Esophagus muscularis mucosa (tissue), 4 donors: Measurements from ENCODE around the gene UBTF. TPM values are rescaled to one million over a fixed set of nuclear protein-coding genes. Genes with fewer than 3 reads are reported as not detected.

Source experiments
- DNase-seq: peaks from one replicate; pipeline ENCODE4 v3.0.0-alpha.2; 2017; ENCODE audit errors: extremely low spot score
- H3K27ac ChIP-seq, 4 donors: fragments of 200-600 bp; sonication (generic); replicated peaks in 1 of 4; 1 replicate in 3 of 4; 2 replicates in 1 of 4; pipeline ENCODE4 v1.5.1; 2016 to 2019; ENCODE audit warnings: mild to moderate bottlenecking in 1 of 4
- H3K27me3 ChIP-seq, 4 donors: fragments of 200-600 bp; sonication (generic); one replicate each; pipeline versions ENCODE4 v1.5.1 to v1.6.0; 2016 to 2019
- H3K36me3 ChIP-seq, 4 donors: fragments of 200-600 bp; sonication (generic); one replicate each; pipeline ENCODE4 v1.5.1; 2016 to 2019
- H3K4me1 ChIP-seq, 4 donors: fragments of 200-600 bp; sonication (generic); one replicate each; pipeline ENCODE4 v1.5.1; 2016 to 2019
- H3K4me3 ChIP-seq, 4 donors: fragments of 200-600 bp; sonication (generic); 1 replicate in 2 of 4; 2 replicates in 2 of 4; pipeline ENCODE4 v1.5.1; 2016 to 2019; ENCODE audit warnings: mild to moderate bottlenecking in 4 of 4, moderate library complexity in 1 of 4
- H3K9me3 ChIP-seq, 4 donors: fragments of 200-600 bp; sonication (generic); 1 replicate in 3 of 4; 2 replicates in 1 of 4; pipeline ENCODE4 v1.5.1; 2016 to 2019
- EP300 ChIP-seq: sonication (generic); formaldehyde crosslinking; IDR thresholded peaks from one replicate; pipeline ENCODE4 v1.6.1; 2017; ENCODE audit warnings: antibody characterized with exemption
- POLR2A ChIP-seq: fragments of 450-650 bp; IDR thresholded peaks from one replicate; pipeline ENCODE4 v1.6.1; 2017; ENCODE audit warnings: antibody characterized with exemption, moderate library complexity, mild to moderate bottlenecking, low read depth
- POLR2AphosphoS5 ChIP-seq, 2 donors: sonication (generic); formaldehyde crosslinking; IDR thresholded peaks; one replicate each; pipeline ENCODE4 v1.6.1; 2017; ENCODE audit warnings: antibody characterized with exemption in 2 of 2
- WGBS: methylation state at CpG from one replicate; pipeline ENCODE4 v1.1.5; 2018; 5-methylcytosine and 5-hydroxymethylcytosine counted together
- intact Hi-C: fragments of 100-400 bp; cut with DNase I; formaldehyde crosslinking; loops from one replicate; pipeline ENCODE4 v1.15.1; 2023
- total RNA-seq, 4 donors: library from RNA; depleted of rRNA; stranded (reverse); fragments of >200 nt; gene quantifications; one replicate each; pipeline versions ENCODE4 v1.1.0 to v1.2.1, GENCODE V29; 2016
- TF ChIP-seq, protein P1 (sequence below), 3 experiments: fragments of 200-600 bp in 2 of 3; fragments of 450-650 bp in 1 of 3; sonication (generic) in 2 of 3; IDR thresholded peaks; one replicate each; pipeline ENCODE4 v1.5.1; 2017 to 2019; ENCODE audit warnings: antibody characterized with exemption in 3 of 3, mild to moderate bottlenecking in 2 of 3, moderate library complexity in 1 of 3

The UBTF gene
- total RNA-seq, 4 donors from 2014 or later, result 48.7 to 78.8 (median 66.1) TPM

- Histone ChIP-seq H3K4me1 (peaks cover 38 to 59% (median 48%) of the 10 kb centered on the region in 4 donors), H3K4me3 (peak overlapping the region; percentile 92 to 98 (median 96)), H3K36me3 (peaks cover 26 to 31% (median 30%) of the 10 kb centered on the region in 4 donors), H3K27me3 (no peaks in the 10 kb centered on the region), H3K9me3 (no peaks in the 10 kb centered on the region), H3K27ac (peak overlapping the region; percentile 100)
- no CpG with 5 or more reads among the region's 73 CpGs for WGBS
- TF ChIP-seq POLR2A, result no peak
- no peak for TF ChIP-seq EP300
- TF ChIP-seq, protein P1, sequence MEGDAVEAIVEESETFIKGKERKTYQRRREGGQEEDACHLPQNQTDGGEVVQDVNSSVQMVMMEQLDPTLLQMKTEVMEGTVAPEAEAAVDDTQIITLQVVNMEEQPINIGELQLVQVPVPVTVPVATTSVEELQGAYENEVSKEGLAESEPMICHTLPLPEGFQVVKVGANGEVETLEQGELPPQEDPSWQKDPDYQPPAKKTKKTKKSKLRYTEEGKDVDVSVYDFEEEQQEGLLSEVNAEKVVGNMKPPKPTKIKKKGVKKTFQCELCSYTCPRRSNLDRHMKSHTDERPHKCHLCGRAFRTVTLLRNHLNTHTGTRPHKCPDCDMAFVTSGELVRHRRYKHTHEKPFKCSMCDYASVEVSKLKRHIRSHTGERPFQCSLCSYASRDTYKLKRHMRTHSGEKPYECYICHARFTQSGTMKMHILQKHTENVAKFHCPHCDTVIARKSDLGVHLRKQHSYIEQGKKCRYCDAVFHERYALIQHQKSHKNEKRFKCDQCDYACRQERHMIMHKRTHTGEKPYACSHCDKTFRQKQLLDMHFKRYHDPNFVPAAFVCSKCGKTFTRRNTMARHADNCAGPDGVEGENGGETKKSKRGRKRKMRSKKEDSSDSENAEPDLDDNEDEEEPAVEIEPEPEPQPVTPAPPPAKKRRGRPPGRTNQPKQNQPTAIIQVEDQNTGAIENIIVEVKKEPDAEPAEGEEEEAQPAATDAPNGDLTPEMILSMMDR (IDR thresholded peaks at IDR 0.05), result peak; percentile 32 to 71 (median 39)
- peak in 1 of 2 donors; percentile 4 for TF ChIP-seq POLR2AphosphoS5 (IDR thresholded peaks at IDR 0.05)
- DNase-seq, result no peak
- intact Hi-C loops, result loop anchor here (2.0 kb wide), 1 partner anchor 106 kb away; the partner anchor contains the start of gene SLC25A39
These were observed 313 bp downstream of the UBTF start for GRCh38 chr17:44219108-44219615.

DNA sequence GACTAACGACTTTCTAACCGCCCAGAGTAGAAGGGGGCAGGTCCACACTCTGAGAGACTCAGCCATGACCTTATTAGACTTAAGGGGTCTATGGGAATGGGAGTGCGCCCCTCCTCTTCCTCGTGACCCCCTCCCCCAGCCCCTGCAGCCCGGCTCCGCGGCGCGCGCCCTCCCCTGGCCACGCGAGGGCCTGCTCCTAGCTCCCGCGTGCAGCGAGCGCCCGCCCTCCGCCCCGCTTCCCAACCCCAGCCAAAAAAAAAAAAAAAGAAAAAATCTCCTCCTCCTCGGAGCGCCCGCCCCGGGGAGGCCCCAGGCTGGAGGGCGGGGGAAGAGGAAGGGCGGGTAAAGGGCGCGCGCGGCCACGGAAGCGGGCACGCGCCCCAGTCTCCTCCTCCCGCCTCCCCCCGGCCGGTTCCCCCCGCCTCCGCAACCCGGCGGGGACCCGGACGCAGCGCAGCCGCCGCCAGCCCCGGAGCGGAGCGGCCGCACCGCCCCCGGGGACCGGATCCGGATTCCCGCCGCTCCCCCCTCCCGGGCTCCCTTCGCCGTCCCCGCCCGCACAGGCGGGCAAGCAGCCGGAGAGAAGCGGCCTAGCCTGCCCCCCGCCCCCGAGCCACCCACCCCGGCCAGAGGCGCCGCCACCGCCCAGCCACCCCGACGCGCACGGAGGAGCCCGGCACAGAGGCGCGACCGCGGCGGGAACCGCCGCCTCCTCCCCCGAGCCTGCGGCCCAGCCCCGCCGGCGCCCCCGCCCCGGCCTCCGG is 949 bp downstream of the UBTF start:
- TF ChIP-seq EP300, result no peak
- TF ChIP-seq POLR2AphosphoS5 (IDR thresholded peaks at IDR 0.05), result peak; percentile 64 to 80
- TF ChIP-seq POLR2A, result peak; percentile 69
- TF ChIP-seq, protein P1 (IDR thresholded peaks at IDR 0.05), result peak; percentile 54 to 77 (median 68)
- Histone ChIP-seq H3K27ac (peak overlapping the region; percentile 100), H3K4me1 (peaks cover 33 to 53% (median 42%) of the 10 kb centered on the region in 4 donors), H3K36me3 (peaks cover 27 to 37% (median 36%) of the 10 kb centered on the region in 4 donors), H3K4me3 (peak overlapping the region; percentile 92 to 98 (median 96)), H3K9me3 (no peaks in the 10 kb centered on the region), H3K27me3 (no peaks in the 10 kb centered on the region)
- DNase-seq, result no peak
- intact Hi-C loops, result loop anchor here (2.0 kb wide), 1 partner anchor 106 kb away; the partner anchor contains the start of gene SLC25A39
- WGBS, result 0% methylated on average over 18 of the region's 89 CpGs

DNA sequence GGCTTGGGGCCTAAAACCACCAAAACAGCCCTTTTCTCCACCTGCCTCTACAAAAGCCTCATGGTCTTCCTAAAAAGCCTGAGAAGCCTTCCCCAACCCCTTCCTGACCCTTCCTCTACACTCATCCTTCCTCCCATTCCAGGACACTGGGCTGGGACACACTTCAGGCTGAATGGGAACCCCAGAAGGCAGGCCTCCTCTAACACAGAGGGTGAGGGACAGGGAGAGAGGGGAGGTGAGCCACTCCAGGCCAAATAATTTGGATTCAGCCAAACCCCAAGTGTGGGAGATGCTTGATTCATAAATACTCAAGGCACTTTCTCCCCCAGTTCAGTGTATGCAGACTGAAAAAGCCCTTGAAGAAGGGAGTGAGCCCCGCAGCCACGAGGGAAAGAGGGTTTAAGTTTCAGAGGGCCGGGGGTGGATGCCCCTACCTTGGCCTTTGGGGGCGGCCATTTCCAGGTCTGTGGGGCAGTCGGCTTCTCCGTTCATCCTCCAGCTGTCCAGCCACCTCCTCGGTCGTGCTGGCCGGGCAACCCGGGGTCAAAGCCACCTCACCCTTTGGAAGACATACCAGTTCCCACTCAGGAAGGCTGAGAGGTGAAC is 1.6 kb downstream of the UBTF start:
- DNase-seq, result no peak
- Histone ChIP-seq H3K27me3 (no peaks in the 10 kb centered on the region), H3K36me3 (peaks cover 27 to 44% (median 41%) of the 10 kb centered on the region in 4 donors), H3K27ac (peak overlapping the region; percentile 100), H3K4me3 (peak overlapping the region; percentile 92 to 98 (median 96)), H3K4me1 (peaks cover 26 to 49% (median 38%) of the 10 kb centered on the region in 4 donors), H3K9me3 (no peaks in the 10 kb centered on the region)
- TF ChIP-seq POLR2A (no peak), POLR2AphosphoS5 (IDR thresholded peaks at IDR 0.05) (no peak)
- TF ChIP-seq, protein P1 (IDR thresholded peaks at IDR 0.05), result no peak
- intact Hi-C loops, result loop anchor here (2.0 kb wide), 1 partner anchor 107 kb away; the partner anchor contains the start of gene SLC25A39
- 10% methylated on average over 8 of the region's 10 CpGs for WGBS

GRCh38 chr17:44216694-44217093 is 2.8 kb downstream of the UBTF start:
- Histone ChIP-seq H3K4me1 (peaks cover 18 to 48% (median 33%) of the 10 kb centered on the region in 4 donors), H3K9me3 (no peaks in the 10 kb centered on the region), H3K27me3 (no peaks in the 10 kb centered on the region), H3K27ac (no peak overlapping the region), H3K4me3 (no peak overlapping the region), H3K36me3 (peaks cover 27 to 54% (median 50%) of the 10 kb centered on the region in 4 donors)
- 72% methylated on average over 5 of the region's 5 CpGs for WGBS
- intact Hi-C loops, result no loop called here
- TF ChIP-seq POLR2AphosphoS5 (IDR thresholded peaks at IDR 0.05) (no peak), POLR2A (no peak), EP300 (no peak)
- TF ChIP-seq, protein P1 (IDR thresholded peaks at IDR 0.05), result no peak
- DNase-seq, result no peak
